ENCODE data around the gene NKX2-2. TPM values are rescaled to one million over a fixed set of nuclear protein-coding genes. Genes with fewer than 3 reads are reported as not detected.

The NKX2-2 gene
- total and polyA plus RNA-seq, 2 of the 8 experiments (the other 6 are each of a cell fraction or from before 2014, with no cell fraction given): not detected

DNA sequence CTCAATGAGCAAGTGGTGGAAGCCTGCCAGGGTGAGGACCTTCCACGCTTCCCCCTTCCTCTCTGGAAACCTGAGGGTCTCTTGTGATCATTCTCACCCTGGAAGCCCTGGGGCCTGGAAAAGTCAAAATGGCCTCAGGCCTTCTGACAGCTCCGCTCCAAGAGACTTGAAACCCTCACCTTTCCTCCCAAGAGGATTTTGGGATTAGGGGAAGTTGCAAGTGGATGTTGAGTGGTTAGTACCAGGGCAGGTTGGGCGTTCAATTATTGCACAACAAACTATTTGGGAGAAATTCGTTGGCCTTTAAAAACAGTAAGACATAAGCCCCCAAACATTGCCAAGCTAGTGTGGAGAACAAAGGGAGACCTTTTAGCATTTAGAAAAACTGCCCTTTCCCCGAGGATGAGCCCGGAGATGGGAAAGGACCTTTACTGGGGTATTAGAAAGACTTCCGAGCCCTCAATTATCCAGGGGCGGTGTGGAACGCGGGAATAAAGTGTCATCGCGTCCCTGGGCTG is 4.7 kb downstream of the NKX2-2 start (continued):
- TF ChIP-seq, protein P1, sequence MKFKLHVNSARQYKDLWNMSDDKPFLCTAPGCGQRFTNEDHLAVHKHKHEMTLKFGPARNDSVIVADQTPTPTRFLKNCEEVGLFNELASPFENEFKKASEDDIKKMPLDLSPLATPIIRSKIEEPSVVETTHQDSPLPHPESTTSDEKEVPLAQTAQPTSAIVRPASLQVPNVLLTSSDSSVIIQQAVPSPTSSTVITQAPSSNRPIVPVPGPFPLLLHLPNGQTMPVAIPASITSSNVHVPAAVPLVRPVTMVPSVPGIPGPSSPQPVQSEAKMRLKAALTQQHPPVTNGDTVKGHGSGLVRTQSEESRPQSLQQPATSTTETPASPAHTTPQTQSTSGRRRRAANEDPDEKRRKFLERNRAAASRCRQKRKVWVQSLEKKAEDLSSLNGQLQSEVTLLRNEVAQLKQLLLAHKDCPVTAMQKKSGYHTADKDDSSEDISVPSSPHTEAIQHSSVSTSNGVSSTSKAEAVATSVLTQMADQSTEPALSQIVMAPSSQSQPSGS (IDR thresholded peaks at IDR 0.05; ENCODE audit: low read length): no peak
- TF ChIP-seq KDM5A (IDR thresholded peaks at IDR 0.05; ENCODE audit: low read length): no peak
- no peak for TF ChIP-seq PHF8 (conservative IDR thresholded peaks at IDR 0.05; ENCODE audit: low read depth, low read length)
- no peak for TF ChIP-seq SIN3A (conservative IDR thresholded peaks at IDR 0.05 in 1 of 2, IDR thresholded peaks at IDR 0.05 in 1 of 2; ENCODE audit: low read depth in 1 of 2, low read length in 2 of 2)
- no peak for TF ChIP-seq RAD21 (IDR thresholded peaks at IDR 0.05 in 1 of 2, conservative IDR thresholded peaks at IDR 0.05 in 1 of 2; ENCODE audit: low read depth in 2 of 2, low read length in 2 of 2)
- TF ChIP-seq CTBP2 (IDR thresholded peaks at IDR 0.05; ENCODE audit: borderline replicate concordance, insufficient read depth, insufficient read length, low read length): no peak
- TF ChIP-seq BACH1 (IDR thresholded peaks at IDR 0.05; ENCODE audit: low read length): no peak
